Measurements from ENCODE around the gene TP53TG3E. TPM values are rescaled to one million over a fixed set of nuclear protein-coding genes. Genes with fewer than 3 reads are reported as not detected.
"Not testable (repeated sequence)": the region's sequence is repeated elsewhere in the genome, so short reads cannot be mapped to it uniquely, and the experiment has no call there.

TP53TG3E gene, protein sequence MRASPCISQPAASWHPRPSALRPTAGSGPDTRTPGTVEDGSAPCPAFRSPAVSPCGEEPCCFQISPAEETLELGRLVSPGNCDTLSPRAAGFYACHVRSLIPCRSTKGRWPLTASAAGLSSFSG
- total RNA-seq = not detected
- long read RNA-seq = 0 reads

DNA sequence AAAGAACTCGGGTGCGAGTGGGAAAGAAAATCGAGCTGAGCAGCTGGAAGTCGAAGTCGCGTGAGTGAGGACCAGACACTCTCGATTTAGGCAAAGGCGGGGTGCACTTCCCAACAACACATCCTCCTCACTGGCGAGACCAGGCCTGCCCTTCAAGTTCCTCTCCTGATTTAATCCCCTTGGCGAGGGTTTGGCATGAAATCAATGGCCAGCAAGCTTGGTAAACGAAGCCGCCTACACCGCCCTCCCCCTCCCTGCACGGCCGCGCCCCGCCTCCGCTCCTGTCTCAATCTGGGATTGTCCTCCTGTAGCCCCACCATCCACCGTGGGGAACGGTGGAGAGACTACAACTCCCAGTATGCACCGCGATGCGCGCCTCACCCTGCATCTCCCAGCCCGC is at the start of gene TP53TG3E:
TP53TG3E (plus strand) TSS at position 301 of the 400 bp plus-strand sequence; CDS start at position 369, 68 bp downstream.
- intact Hi-C loops (cut with DNase I); DNase-seq (ENCODE audit: missing footprints); ATAC-seq: not testable (repeated sequence)

DNA sequence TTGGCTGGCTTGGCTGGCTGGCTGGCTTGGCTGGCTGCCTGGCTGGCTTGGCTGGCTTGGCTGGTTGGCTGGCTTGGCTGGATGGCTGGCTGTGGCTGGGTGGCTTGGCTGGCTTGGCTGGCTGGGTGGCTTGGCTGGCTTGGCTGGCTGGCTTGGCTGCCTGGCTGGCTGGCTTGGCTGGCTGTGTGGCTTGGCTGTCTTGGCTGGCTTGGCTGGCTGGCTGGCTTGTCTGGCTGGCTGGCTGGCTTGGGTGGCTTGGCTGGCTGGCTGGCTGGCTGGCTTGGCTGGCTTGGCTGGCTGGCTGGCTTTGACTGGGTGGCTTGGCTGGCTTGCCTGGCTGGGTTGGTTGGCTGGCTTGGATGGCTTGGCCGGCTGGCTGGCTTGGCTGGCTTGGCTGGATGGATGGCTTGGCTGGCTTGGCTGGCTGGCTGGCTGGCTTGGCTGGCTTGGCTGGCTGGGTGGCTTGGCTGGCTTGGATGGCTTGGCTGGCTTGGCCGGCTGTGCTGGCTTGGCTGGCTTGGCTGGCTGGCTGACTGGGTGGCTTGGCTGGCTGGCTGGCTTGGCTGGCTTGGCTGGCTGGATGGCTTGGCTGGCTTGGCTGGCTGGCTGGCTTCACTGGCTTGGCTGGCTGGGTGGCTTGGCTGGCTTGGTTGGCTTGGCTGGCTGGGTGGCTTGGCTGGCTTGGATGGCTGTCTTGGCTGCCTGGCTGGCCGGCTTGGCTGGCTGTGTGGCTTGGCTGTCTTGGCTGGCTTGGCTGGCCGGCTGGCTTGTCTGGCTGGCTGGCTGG is 32.3 kb downstream of the TP53TG3E start:
- intact Hi-C loops (cut with DNase I); ATAC-seq: not testable (repeated sequence)
- DNase-seq (ENCODE audit: missing footprints) = peak; percentile 87

DNA sequence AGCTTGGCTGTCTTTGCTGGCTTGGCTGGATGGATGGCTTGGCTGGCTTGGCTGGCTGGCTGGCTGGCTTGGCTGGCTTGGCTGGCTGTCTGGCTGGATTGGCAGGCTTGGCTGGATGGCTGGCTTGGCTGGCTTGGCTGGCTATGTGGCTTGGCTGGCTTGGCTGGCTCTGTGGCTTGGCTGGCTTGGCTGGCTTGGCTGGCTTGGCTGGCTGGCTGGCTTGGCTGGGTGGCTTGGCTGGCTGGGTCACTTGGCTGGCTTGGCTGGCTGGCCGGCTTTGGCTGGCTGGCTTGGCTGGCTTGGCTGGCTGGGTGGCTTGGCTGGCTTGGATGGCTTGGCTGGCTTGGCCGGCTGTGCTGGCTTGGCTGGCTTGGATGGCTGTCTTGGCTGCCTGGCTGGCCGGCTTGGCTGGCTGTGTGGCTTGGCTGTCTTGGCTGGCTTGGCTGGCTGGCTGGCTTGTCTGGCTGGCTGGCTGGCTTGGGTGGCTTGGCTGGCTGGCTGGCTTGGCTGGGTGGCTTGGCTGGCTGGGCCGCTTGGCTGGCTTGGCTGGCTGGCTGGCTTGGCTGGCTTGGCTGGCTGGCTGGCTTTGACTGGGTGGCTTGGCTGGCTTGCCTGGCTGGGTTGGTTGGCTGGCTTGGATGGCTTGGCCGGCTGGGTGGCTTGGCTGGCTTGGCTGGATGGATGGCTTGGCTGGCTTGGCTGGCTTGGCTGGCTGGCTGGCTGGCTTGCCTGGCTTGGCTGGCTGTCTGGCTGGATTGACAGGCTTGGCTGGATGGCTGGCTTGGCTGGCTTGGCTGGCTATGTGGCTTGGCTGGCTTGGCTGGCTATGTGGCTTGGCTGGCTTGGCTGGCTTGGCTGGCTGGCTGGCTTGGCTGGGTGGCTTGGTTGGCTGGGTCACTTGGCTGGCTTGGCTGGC is 33.8 kb downstream of the TP53TG3E start:
- ATAC-seq; intact Hi-C loops (cut with DNase I): not testable (repeated sequence)
- DNase-seq (ENCODE audit: missing footprints) = peak; percentile 88

DNA sequence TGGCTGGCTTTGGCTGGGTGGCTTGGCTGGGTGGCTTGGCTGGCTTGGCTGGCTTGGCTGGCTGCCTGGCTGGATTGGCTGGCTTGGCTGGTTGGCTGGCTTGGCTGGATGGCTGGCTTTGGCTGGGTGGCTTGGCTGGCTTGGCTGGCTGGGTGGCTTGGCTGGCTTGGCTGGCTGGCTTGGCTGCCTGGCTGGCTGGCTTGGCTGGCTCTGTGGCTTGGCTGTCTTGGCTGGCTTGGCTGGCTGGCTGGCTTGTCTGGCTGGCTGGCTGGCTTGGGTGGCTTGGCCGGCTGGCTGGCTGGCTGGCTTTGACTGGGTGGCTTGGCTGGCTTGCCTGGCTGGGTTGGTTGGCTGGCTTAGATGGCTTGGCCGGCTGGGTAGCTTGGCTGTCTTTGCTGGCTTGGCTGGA is 34.4 kb downstream of the TP53TG3E start:
- peak; percentile 82 for DNase-seq (ENCODE audit: missing footprints)
- ATAC-seq; intact Hi-C loops (cut with DNase I): not testable (repeated sequence)

DNA sequence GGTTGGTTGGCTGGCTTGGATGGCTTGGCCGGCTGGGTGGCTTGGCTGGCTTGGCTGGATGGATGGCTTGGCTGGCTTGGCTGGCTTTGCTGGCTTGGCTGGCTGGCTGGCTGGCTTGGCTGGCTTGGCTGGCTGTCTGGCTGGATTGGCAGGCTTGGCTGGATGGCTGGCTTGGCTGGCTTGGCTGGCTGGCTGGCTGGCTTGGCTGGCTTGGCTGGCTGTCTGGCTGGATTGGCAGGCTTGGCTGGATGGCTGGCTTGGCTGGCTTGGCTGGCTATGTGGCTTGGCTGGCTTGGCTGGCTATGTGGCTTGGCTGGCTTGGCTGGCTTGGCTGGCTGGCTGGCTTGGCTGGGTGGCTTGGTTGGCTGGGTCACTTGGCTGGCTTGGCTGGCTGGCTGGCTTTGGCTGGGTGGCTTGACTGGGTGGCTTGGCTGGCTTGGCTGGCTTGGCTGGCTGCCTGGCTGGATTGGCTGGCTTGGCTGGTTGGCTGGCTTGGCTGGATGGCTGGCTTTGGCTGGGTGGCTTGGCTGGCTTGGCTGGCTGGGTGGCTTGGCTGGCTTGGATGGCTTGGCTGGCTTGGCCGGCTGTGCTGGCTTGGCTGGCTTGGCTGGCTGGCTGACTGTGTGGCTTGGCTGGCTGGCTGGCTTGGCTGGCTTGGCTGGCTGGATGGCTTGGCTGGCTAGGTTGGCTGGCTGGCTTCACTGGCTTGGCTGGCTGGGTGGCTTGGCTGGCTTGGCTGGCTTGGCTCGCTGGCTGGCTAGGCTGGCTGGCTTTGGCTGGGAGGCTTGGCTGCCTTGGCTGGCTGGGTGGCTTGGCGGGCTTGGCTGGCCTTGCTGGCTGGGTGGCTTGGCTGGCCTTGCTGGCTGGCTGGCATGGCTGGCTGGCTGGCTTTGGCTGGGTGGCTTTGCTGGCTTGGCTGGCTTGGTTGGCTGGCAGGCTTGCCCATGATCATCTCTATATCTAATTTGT is 35.3 kb downstream of the TP53TG3E start:
- ATAC-seq = peak; percentile 62
- intact Hi-C loops (cut with DNase I) = not testable (repeated sequence)
- DNase-seq (ENCODE audit: missing footprints) = peak; percentile 88

Other genes starting within 250 kb of the TP53TG3E start
- gene TP53TG3C, start 110.1 kb upstream of the TP53TG3E start, total RNA-seq = 0.46 TPM
- gene TP53TG3B, start 56.5 kb downstream of the TP53TG3E start, total RNA-seq = not detected
- gene TP53TG3F, start 155.3 kb downstream of the TP53TG3E start, total RNA-seq = not detected

All from Right ventricle myocardium inferior (tissue), 1 donor.